Effector memory CD4-positive, alpha-beta T cell (primary cell): ENCODE results near the gene SGCA.

Source experiments
- DNase-seq, 3 donors: peaks; one replicate each; pipeline ENCODE4 v3.0.0-alpha.2; 2020
- H3K27ac ChIP-seq: 2 replicates; pipeline ENCODE4 v1.7.0; 2013; ENCODE audit warnings: mild to moderate bottlenecking, low read length, moderate library complexity; ENCODE audit not compliant: insufficient read depth, poor library complexity, severe bottlenecking
- H3K27me3 ChIP-seq: replicated peaks from 2 replicates; pipeline ENCODE4 v1.7.0; 2013; ENCODE audit warnings: mild to moderate bottlenecking, low read length; ENCODE audit not compliant: insufficient read depth, control insufficient read depth, poor library complexity, severe bottlenecking
- H3K36me3 ChIP-seq: 2 replicates; pipeline ENCODE4 v1.7.0; 2013; ENCODE audit warnings: mild to moderate bottlenecking, low read length, moderate library complexity; ENCODE audit not compliant: control insufficient read depth, insufficient read depth
- H3K4me1 ChIP-seq: 2 replicates; pipeline ENCODE4 v1.7.0; 2013; ENCODE audit warnings: low read length, mild to moderate bottlenecking; ENCODE audit not compliant: control insufficient read depth, insufficient read depth, poor library complexity, severe bottlenecking
- H3K4me3 ChIP-seq: 2 replicates; pipeline ENCODE4 v1.7.0; 2013; ENCODE audit warnings: low read length, low read depth, mild to moderate bottlenecking; ENCODE audit not compliant: insufficient read depth, poor library complexity, severe bottlenecking
- H3K9me3 ChIP-seq: 2 replicates; pipeline ENCODE4 v1.7.0; 2013; ENCODE audit warnings: mild to moderate bottlenecking, low read length, moderate library complexity; ENCODE audit not compliant: control insufficient read depth

Gene SGCA

GRCh38 chr17:50157891-50158290 is 7.9 kb upstream of the SGCA start:
- Histone ChIP-seq H3K36me3 (no peaks in the 10 kb centered on the region), H3K27me3 (no peaks in the 10 kb centered on the region), H3K4me3 (no peak overlapping the region), H3K27ac (no peak overlapping the region), H3K4me1 (peaks cover 27% of the 10 kb centered on the region), H3K9me3 (no peaks in the 10 kb centered on the region)
- no peak for DNase-seq

- DNase-seq = peak; percentile 90 to 92 (median 92)
- Histone ChIP-seq H3K4me1 (peaks cover 23% of the 10 kb centered on the region), H3K27me3 (no peaks in the 10 kb centered on the region), H3K27ac (peak overlapping the region; percentile 51), H3K36me3 (no peaks in the 10 kb centered on the region), H3K9me3 (no peaks in the 10 kb centered on the region), H3K4me3 (peak overlapping the region; percentile 51)
Measured at GRCh38 chr17:50161023-50161910, 4.5 kb upstream of the SGCA start.

- H3K27ac ChIP-seq = no peak overlapping the region
- no peaks in the 10 kb centered on the region for H3K36me3 ChIP-seq
- no peaks in the 10 kb centered on the region for H3K27me3 ChIP-seq
- no peaks in the 10 kb centered on the region for H3K9me3 ChIP-seq
- H3K4me1 ChIP-seq = peaks cover 23% of the 10 kb centered on the region
- H3K4me3 ChIP-seq = peak overlapping the region; percentile 51
- DNase-seq = no peak
Measured at GRCh38 chr17:50161911-50162288, 3.9 kb upstream of the SGCA start.

DNA sequence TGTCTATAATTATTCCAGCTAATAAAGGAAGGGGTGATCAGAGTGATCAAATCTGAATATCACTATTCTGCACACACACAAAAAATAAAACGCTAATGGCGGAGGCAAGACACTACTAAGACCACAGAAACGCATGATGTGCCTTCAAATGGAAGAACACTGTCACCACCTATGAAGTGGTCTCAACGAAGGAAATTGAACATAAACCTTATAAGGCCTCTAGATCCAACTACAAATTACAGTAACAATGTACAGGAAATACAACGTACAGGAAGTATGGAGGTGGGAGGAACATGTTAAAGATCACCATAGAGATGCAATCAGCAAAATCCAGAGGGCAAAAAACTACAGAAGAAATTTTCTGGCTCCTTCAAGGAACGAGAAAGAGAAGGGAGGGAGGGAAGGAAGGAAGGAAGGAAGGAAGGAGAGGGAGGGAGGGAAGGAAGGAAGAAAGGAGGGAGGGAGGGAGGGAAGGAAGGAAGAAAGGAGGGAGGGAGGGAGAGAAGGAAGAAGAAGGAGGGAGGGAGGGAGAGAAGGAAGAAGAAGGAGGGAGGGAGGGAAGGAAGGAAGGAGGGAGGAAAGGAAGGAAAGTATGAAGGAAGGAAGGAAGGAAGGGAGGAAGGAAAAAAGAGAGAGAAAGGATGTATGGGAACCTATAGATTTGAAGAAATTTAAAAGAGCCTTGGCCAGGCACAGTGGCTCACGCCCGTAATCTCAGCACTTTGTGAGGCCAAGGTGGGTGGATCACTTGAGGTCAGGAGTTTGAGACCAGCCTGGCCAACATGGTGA is 3.1 kb upstream of the SGCA start:
- Histone ChIP-seq H3K36me3 (no peaks in the 10 kb centered on the region), H3K4me3 (no peak overlapping the region), H3K27ac (no peak overlapping the region), H3K27me3 (no peaks in the 10 kb centered on the region), H3K9me3 (no peaks in the 10 kb centered on the region), H3K4me1 (peaks cover 22% of the 10 kb centered on the region)
- DNase-seq = no peak

- no peak overlapping the region for H3K27ac ChIP-seq
Measured at GRCh38 chr17:50163843-50164696, 1.7 kb upstream of the SGCA start.

GRCh38 chr17:50164697-50164988 is 1.2 kb upstream of the SGCA start:
- peaks cover 22% of the 10 kb centered on the region for H3K4me1 ChIP-seq
- H3K27ac ChIP-seq = no peak overlapping the region
- no peak for DNase-seq
- H3K27me3 ChIP-seq = no peaks in the 10 kb centered on the region
- H3K9me3 ChIP-seq = no peaks in the 10 kb centered on the region
- no peaks in the 10 kb centered on the region for H3K36me3 ChIP-seq
- H3K4me3 ChIP-seq = no peak overlapping the region

More at GRCh38 chr17:50163843-50164696, 1.7 kb upstream of the SGCA start:
- no peaks in the 10 kb centered on the region for H3K27me3 ChIP-seq
- DNase-seq = no peak
- H3K36me3 ChIP-seq = no peaks in the 10 kb centered on the region
- no peak overlapping the region for H3K4me3 ChIP-seq
- peaks cover 17% of the 10 kb centered on the region for H3K4me1 ChIP-seq
- H3K9me3 ChIP-seq = no peaks in the 10 kb centered on the region

- H3K4me1 ChIP-seq = peaks cover 22% of the 10 kb centered on the region
- H3K27me3 ChIP-seq = no peaks in the 10 kb centered on the region
- no peak overlapping the region for H3K4me3 ChIP-seq
- H3K36me3 ChIP-seq = no peaks in the 10 kb centered on the region
- DNase-seq = no peak
- no peak overlapping the region for H3K27ac ChIP-seq
- no peaks in the 10 kb centered on the region for H3K9me3 ChIP-seq
Measured at GRCh38 chr17:50165066-50165465, 739 bp upstream of the SGCA start.

GRCh38 chr17:50165466-50165865 is 339 bp upstream of the SGCA start:
- Histone ChIP-seq H3K9me3 (no peaks in the 10 kb centered on the region), H3K27ac (no peak overlapping the region), H3K36me3 (no peaks in the 10 kb centered on the region), H3K4me1 (peaks cover 22% of the 10 kb centered on the region), H3K27me3 (no peaks in the 10 kb centered on the region), H3K4me3 (no peak overlapping the region)
- DNase-seq = no peak

- Histone ChIP-seq H3K36me3 (no peaks in the 10 kb centered on the region), H3K9me3 (no peaks in the 10 kb centered on the region), H3K27ac (no peak overlapping the region), H3K4me1 (peaks cover 15% of the 10 kb centered on the region), H3K4me3 (no peak overlapping the region), H3K27me3 (no peaks in the 10 kb centered on the region)
- no peak for DNase-seq
Measured at GRCh38 chr17:50166518-50167181, 845 bp downstream of the SGCA start.
